Measurements from ENCODE around the gene C3orf18.

Gene C3orf18

GRCh38 chr3:50567386-50568167, at the start of gene C3orf18:
Gene C3orf18 (minus strand): TSS chr3:50567747. CDS start chr3:50565699, 2,048 bp downstream.
- DNase-seq (ENCODE audit: low read depth) = peak; percentile 72

- no peak for DNase-seq (ENCODE audit: low read depth)
Observed at GRCh38 chr3:50616770-50617095, 49.2 kb upstream of the C3orf18 start.

GRCh38 chr3:50616003-50616769, 48.6 kb upstream of the C3orf18 start:
- DNase-seq (ENCODE audit: low read depth) = no peak

GRCh38 chr3:50615190-50615589, 47.6 kb upstream of the C3orf18 start:
- DNase-seq (ENCODE audit: low read depth) = no peak

- DNase-seq (ENCODE audit: low read depth) = no peak
Observed at GRCh38 chr3:50612970-50613846, 45.7 kb upstream of the C3orf18 start.

GRCh38 chr3:50612234-50612882, 44.8 kb upstream of the C3orf18 start:
- no peak for DNase-seq (ENCODE audit: low read depth)

GRCh38 chr3:50611464-50612233, 44.1 kb upstream of the C3orf18 start, which contains the start of gene CISH:
Gene CISH (minus strand): TSS chr3:50611774. CDS start chr3:50611650, 124 bp downstream.
- DNase-seq (ENCODE audit: low read depth) = peak; percentile 86

- no peak for DNase-seq (ENCODE audit: low read depth)
Observed at GRCh38 chr3:50610992-50611463, 43.5 kb upstream of the C3orf18 start.

GRCh38 chr3:50610181-50610971, 42.8 kb upstream of the C3orf18 start:
- DNase-seq (ENCODE audit: low read depth) = no peak

GRCh38 chr3:50609763-50610085, 42.2 kb upstream of the C3orf18 start:
- DNase-seq (ENCODE audit: low read depth) = no peak

GRCh38 chr3:50609071-50609762, 41.7 kb upstream of the C3orf18 start:
- DNase-seq (ENCODE audit: low read depth) = no peak

GRCh38 chr3:50608278-50608677, 40.7 kb upstream of the C3orf18 start:
- DNase-seq (ENCODE audit: low read depth) = no peak

- DNase-seq (ENCODE audit: low read depth) = no peak
Observed at GRCh38 chr3:50607271-50608091, 39.9 kb upstream of the C3orf18 start.

GRCh38 chr3:50606596-50606995, 39.0 kb upstream of the C3orf18 start:
- DNase-seq (ENCODE audit: low read depth) = no peak

- no peak for DNase-seq (ENCODE audit: low read depth)
Observed at GRCh38 chr3:50605901-50606326, 38.4 kb upstream of the C3orf18 start.

- no peak for DNase-seq (ENCODE audit: low read depth)
Observed at GRCh38 chr3:50604628-50605588, 37.4 kb upstream of the C3orf18 start.

- DNase-seq (ENCODE audit: low read depth) = no peak
Observed at GRCh38 chr3:50604110-50604621, 36.6 kb upstream of the C3orf18 start.

All from HS-27A (cell line).